ENCODE data around the gene PSMD9.

DNA sequence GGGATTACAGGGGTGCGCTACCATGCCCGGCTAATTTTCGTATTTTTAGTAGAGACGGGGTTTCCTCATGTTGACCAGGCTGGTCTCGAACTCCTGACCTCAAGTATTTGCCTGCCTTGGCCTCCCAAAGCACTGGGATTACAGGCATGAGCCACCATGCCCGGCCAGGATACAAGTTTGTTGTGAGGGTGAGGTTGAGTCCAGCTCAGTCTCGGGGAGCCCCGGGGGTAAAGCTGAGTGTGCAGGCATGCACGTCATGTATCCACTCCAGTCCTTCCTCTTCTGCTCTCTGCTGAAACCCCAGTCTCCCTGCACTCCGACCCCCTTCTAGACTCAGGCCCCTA, 30.3 kb upstream of the PSMD9 start:
- TF ChIP-seq, protein P1, sequence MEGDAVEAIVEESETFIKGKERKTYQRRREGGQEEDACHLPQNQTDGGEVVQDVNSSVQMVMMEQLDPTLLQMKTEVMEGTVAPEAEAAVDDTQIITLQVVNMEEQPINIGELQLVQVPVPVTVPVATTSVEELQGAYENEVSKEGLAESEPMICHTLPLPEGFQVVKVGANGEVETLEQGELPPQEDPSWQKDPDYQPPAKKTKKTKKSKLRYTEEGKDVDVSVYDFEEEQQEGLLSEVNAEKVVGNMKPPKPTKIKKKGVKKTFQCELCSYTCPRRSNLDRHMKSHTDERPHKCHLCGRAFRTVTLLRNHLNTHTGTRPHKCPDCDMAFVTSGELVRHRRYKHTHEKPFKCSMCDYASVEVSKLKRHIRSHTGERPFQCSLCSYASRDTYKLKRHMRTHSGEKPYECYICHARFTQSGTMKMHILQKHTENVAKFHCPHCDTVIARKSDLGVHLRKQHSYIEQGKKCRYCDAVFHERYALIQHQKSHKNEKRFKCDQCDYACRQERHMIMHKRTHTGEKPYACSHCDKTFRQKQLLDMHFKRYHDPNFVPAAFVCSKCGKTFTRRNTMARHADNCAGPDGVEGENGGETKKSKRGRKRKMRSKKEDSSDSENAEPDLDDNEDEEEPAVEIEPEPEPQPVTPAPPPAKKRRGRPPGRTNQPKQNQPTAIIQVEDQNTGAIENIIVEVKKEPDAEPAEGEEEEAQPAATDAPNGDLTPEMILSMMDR (IDR thresholded peaks at IDR 0.05): no peak
- TF ChIP-seq POLR2A (IDR thresholded peaks at IDR 0.05): no peak
